K562 (cell line): ENCODE measurements around the gene EIPR1. TPM values are rescaled to one million over a fixed set of nuclear protein-coding genes. Genes with fewer than 3 reads are reported as not detected.

Experiments
- AFF1 ChIP-seq, 2 experiments: fragments of 450-650 bp; IDR thresholded peaks; 2 replicates each; pipeline ENCODE4 v1.6.1; 2018; ENCODE audit warnings: mild to moderate bottlenecking in 2 of 2, low read depth in 1 of 2; ENCODE audit not compliant: partially characterized antibody in 2 of 2
- HDAC3 ChIP-seq: fragments of 450-650 bp; IDR thresholded peaks from 2 replicates; pipeline ENCODE4 v1.6.1; 2018; ENCODE audit warnings: borderline replicate concordance, mild to moderate bottlenecking, moderate library complexity; ENCODE audit not compliant: partially characterized antibody
- MCM3 ChIP-seq: fragments of 450-650 bp; IDR thresholded peaks from 2 replicates; pipeline ENCODE4 v1.6.1; 2016
- NFIC ChIP-seq: fragments of 450-650 bp; IDR thresholded peaks from 2 replicates; pipeline ENCODE4 v1.6.1; 2017; ENCODE audit warnings: mild to moderate bottlenecking, inconsistent platforms
- ZBTB34 ChIP-seq: fragments of 250-450 bp; sonication (Bioruptor Pico); IDR thresholded peaks from 2 replicates; pipeline ENCODE4 v1.8.0; 2021; ENCODE audit warnings: mild to moderate bottlenecking, moderate library complexity
- ZNF408 ChIP-seq: fragments of 250-450 bp; sonication (Bioruptor Pico); IDR thresholded peaks from 2 replicates; pipeline ENCODE4 v1.4.0; 2020; ENCODE audit warnings: low read depth, mild to moderate bottlenecking, moderate library complexity
- polyA plus RNA-seq, 8 experiments: library from polyadenylated mRNA; depleted of rRNA in 4 of 8; stranded (reverse) in 5 of 8; unstranded in 3 of 8; fragments of >200 nt; fragmentation: Nextera tagmentation in 2 of 8; fragmentation: Illumina TruSeq in 1 of 8; extraction: Ambion mirVana in 2 of 8; extraction: Trizol in 1 of 8; gene quantifications; 2 replicates each; pipeline versions ENCODE4 v1.2.1 to v1.2.3, GENCODE V29; 2011 to 2014; ENCODE audit warnings: inconsistent platforms in 1 of 8, missing spikeins in 1 of 8
- total RNA-seq, 7 experiments: library from RNA; depleted of rRNA in 6 of 7; stranded (reverse); fragments of >200 nt in 6 of 7; fragmentation: Illumina TruSeq in 2 of 7; extraction: Trizol in 2 of 7; gene quantifications; 2 replicates each; pipeline versions ENCODE4 v1.2.1 to v1.2.3, GENCODE V29; 2011 to 2021; ENCODE audit warnings: low replicate concordance in 1 of 7
- TF ChIP-seq, protein P1 (sequence below): IDR thresholded peaks from 2 replicates; pipeline ENCODE4 v1.6.1; 2011; ENCODE audit not compliant: insufficient read length; ENCODE audit errors: extremely low read depth

The EIPR1 gene
- total and polyA plus RNA-seq, 9 of the 15 experiments (the other 6 are each of a cell fraction or from before 2014, with no cell fraction given) = 19.9 to 54.4 (median 35.9) TPM

DNA sequence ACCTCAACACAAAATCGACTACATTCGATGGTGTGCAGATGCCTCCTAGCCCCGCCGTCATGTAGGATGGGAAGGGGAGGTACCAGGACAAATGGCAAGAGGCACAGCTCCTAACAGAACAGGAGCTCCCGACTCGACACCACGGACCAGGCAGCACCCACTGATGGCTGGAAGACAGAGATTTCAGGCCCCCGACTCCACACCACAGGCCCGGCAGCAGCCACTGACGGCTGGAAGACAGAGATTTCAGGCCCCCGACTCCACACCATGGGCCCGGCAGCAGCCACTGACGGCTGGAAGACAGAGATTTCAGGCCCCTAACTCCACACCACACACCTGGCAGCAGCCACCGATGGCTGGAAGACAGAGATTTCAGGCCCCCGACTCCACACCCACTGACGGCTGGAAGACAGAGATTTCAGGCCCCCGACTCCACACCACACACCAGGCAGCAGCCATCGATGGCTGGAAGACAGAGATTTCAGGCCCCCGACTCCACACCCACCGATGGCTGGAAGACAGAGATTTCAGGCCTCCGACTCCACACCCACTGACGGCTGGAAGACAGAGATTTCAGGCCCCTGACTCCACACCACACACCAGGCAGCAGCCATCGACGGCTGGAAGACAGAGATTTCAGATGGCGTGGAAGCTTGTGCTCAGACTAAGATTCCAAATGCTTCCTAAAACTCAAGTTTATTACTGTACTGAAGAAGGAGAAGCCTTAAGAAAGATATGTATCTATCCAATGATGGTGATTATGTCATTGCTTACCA, 135.5 kb downstream of the EIPR1 start (continued):
- TF ChIP-seq AFF1 (IDR thresholded peaks at IDR 0.05; ENCODE audit: low read depth in 1 of 2, partially characterized antibody in 2 of 2) (no peak), MCM3 (no peak), ZBTB34 (CRISPR knock-in tag) (no peak), NFIC (no peak), ZNF408 (CRISPR knock-in tag) (no peak), HDAC3 (no peak)
- TF ChIP-seq, protein P1, sequence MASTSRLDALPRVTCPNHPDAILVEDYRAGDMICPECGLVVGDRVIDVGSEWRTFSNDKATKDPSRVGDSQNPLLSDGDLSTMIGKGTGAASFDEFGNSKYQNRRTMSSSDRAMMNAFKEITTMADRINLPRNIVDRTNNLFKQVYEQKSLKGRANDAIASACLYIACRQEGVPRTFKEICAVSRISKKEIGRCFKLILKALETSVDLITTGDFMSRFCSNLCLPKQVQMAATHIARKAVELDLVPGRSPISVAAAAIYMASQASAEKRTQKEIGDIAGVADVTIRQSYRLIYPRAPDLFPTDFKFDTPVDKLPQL = no peak
